ENCODE results near the gene FAM89B.

FAM89B gene

GRCh38 chr11:65588199-65589054, 16.1 kb downstream of the FAM89B start:
- no peak for DNase-seq (ENCODE audit: low spot score)

GRCh38 chr11:65589444-65590239, 17.3 kb downstream of the FAM89B start:
- DNase-seq (ENCODE audit: low spot score), result no peak

- DNase-seq (ENCODE audit: low spot score), result no peak
These were observed 18.0 kb downstream of the FAM89B start for GRCh38 chr11:65590240-65590738.

DNA sequence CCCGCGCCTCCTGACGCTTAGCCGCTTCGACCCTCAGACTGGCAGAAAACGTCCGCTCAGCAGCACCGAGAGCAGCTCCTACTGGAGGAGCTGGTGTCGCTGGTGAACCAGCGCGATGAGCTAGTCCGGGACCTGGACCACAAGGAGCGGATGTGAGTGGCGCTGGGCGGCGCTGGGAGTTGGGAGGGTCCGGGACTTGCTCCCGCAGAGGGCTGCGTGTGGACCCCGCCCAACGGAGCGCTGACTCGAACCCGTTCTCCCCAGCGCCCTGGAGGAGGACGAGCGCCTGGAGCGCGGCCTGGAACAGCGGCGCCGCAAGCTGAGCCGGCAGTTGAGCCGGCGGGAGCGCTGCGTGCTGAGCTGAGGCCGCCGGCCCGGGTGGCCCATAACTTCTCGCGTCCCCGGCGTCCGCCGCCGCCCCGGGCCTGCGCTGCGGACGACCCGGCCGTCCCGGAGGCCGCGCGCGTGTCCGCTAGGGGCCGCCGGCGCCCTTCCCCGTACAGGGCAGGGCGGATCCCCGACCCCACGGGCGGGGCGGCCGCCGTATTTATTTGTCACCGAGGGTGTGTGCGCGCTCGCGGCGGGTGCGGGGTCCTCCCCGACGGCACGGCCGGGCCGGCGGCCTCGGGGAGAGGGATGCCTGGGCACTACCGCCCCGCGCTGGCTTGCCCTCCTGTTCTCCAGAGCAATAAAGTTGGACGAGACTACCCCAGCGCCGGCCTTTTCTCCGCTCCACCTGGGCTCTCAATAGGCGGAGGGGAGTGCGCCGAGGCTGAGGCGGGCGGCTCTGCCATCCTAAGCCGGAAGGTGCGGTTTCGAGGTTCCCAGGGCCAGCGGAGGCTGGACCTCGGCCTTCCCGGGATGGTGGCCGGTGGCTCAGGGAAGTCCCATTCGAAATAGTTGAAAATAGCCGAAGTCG, 19.9 kb downstream of the FAM89B start:
- DNase-seq (ENCODE audit: low spot score), result no peak

- no peak for DNase-seq (ENCODE audit: low spot score)
These were observed 20.6 kb downstream of the FAM89B start for GRCh38 chr11:65592858-65593517.

GRCh38 chr11:65593518-65594414, 21.4 kb downstream of the FAM89B start:
- peak; percentile 76 for DNase-seq (ENCODE audit: low spot score)

GRCh38 chr11:65595131-65595530, 22.8 kb downstream of the FAM89B start:
- DNase-seq (ENCODE audit: low spot score), result no peak

GRCh38 chr11:65595543-65596281, 23.4 kb downstream of the FAM89B start, which contains the start of gene KCNK7:
TSS of gene KCNK7 (minus strand) at chr11:65595800. CDS start at chr11:65595772, 28 bp downstream.
- DNase-seq (ENCODE audit: low spot score), result no peak

GRCh38 chr11:65596520-65596919, 24.2 kb downstream of the FAM89B start:
- no peak for DNase-seq (ENCODE audit: low spot score)

- DNase-seq (ENCODE audit: low spot score), result no peak
These were observed 25.9 kb downstream of the FAM89B start for GRCh38 chr11:65598258-65598699.

DNA sequence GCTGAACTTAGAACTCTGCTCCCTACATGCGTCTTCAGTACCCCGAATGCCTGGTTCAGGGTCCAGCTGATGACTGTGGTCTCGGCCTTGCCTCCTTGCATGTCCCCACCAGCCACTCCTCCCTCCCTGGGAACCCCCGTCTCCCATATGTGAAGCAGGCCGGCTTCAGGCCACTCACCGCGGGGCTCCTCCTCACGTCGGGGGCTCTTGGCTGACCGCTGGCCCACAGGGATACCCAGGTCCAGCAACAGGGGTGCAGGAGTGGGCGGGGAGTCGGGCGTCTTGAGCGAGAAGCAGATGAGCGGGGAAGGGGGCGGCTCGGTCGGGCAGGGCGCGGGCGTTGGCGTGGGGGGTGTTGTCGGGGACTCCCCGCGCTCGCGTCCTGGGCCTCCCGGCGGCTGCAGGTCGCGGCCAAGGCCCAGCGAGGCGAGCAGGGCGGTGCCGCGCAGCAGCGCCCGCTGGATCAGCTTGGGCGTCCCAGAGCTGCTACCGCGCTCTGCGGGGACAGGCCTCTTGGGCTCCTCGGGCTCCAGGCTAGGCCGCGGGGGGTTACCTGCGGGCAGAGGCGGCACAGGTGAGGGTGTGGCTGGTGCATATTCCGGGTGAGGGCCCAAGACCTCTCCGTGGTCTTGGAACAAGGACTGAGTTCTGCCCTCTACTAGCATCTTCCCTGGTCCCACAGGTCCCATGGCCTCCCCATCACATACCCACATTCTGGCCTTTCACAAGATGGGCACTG, 27.0 kb downstream of the FAM89B start:
- DNase-seq (ENCODE audit: low spot score), result no peak

DNA sequence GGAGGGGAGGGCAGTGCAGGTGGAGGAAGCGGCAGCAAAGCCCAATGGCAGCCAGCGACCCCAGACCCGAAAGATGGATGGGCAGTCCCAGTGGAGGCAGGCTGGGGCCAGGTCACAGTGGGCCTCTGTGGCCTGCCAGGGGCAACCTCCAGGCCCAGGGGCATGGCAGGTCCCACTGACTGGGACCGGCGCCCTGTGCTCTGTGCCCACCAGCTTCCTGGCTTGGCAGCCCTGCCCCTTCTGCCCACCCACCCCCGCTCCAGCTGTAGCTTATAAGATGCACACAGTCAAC, 27.6 kb downstream of the FAM89B start:
- DNase-seq (ENCODE audit: low spot score), result no peak

- DNase-seq (ENCODE audit: low spot score), result no peak
These were observed 31.9 kb downstream of the FAM89B start for GRCh38 chr11:65604258-65604657.

DNA sequence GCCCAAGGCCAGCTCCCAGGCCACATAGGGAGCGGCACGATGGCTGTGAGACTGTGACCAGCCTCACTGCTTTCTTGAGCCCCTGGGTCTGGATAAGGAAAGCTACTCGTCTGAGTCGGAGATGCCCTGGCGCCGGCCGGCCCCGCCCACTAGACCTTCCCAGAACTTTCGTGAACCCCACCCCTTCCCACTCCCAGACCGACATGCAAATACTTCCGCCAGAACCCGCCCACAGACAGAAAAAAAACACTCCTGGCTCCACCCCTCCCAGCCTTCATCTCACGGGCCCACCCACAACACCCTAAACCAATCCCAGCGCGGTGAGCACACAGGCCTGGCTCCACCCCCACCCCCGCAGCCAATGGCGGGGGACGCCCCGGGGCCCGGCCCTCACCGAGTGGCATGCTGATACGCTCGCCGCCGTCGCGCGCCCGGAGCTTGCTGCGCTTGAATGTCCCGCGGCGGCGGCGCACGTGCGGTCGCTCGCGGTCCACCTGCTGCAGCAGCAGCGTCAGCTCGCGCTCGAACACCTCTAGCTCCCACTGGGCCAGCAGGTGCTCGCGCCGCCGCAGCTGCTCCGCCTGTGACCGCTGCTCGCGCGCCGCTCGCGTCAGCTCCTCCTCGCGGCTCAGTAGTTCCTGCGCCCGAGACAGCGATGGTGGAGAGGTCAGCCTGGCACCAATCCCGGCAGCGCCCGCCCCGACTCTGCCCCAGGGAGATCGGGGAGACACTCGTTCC, 34.7 kb downstream of the FAM89B start:
- DNase-seq (ENCODE audit: low spot score), result peak; percentile 96

GRCh38 chr11:65607614-65608426, 35.5 kb downstream of the FAM89B start:
- no peak for DNase-seq (ENCODE audit: low spot score)

GRCh38 chr11:65609229-65609628, 36.9 kb downstream of the FAM89B start:
- no peak for DNase-seq (ENCODE audit: low spot score)

GRCh38 chr11:65609665-65610064, 37.3 kb downstream of the FAM89B start:
- no peak for DNase-seq (ENCODE audit: low spot score)
